HT1080 (cell line): ENCODE measurements around the gene BMP6. TPM values are rescaled to one million over a fixed set of nuclear protein-coding genes. Genes with fewer than 3 reads are reported as not detected.

Source experiments
- DNase-seq: peaks from one replicate; pipeline ENCODE4 v3.0.0-alpha.2; 2015; ENCODE audit warnings: low read depth
- total RNA-seq: library from RNA; depleted of rRNA; stranded (reverse); fragments of >200 nt; shearing (Covaris generic); gene quantifications from 2 replicates; pipeline ENCODE4 v1.2.3, GENCODE V29; 2014

BMP6 gene
- total RNA-seq, 1 experiment from 2014 or later, result 4.0 TPM

- no peak for DNase-seq
Observed at GRCh38 chr6:7901780-7902179, 175.9 kb downstream of the BMP6 start.

- DNase-seq, result no peak
Observed at GRCh38 chr6:7902221-7902620, 176.3 kb downstream of the BMP6 start.

DNA sequence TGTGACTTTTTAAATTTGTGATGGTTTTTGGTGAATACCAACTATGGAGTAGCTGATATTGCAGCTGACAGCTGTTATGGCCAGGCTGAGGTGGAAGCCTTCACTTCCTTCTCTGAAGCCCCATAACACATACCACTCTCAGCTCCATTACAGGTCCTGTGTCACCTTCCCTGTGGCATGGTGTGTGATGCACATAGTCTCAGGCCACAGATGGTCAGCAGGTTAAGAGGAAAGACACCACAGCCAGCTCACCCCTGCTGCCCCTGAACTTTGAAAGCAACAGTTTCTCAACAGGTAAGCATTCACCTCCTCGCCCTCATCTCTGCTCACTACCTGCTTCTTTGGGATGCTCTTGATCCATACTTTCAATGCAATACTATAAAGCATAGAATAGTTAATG, 177.0 kb downstream of the BMP6 start:
- no peak for DNase-seq

- DNase-seq, result no peak
Observed at GRCh38 chr6:7903673-7904072, 177.8 kb downstream of the BMP6 start.

GRCh38 chr6:7904654-7905319, 178.9 kb downstream of the BMP6 start:
- DNase-seq, result no peak

DNA sequence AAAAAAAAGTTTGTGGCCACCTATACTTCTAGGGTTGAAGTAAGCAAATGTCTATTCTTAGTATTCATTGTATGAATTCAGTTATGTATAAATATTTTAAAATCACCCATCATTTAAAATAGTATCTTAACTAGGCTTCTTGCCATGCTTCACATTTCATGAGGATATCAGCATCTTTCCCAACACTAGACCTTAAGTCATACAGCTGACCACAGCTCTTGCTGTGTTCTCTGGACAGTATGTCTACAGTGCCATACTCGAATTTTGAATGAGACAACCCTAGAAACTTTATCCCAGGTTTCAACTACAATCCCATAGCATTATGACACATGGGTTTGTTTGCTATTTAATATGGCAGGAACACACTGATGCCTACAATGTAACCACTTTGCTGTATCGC, 179.5 kb downstream of the BMP6 start:
- DNase-seq, result no peak

DNA sequence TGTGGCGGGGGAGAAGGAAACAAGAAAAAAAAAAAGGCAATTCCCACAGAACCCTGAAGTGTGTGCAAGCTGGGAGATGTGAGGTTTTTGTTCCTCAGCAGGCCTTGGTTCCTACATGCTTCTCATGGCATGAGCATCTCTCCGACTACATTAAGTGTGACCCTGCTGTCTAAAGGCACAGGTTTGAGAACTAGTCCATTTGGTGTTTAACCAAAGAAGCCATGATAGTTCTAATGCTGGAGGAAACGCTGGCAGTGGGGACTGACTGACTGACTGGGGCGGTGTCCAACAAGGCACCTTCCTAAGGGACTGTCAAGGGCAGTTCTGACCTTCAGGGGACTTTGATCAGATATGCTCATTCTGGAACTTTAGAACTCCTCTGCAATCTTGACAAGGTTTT, 180.8 kb downstream of the BMP6 start:
- DNase-seq, result no peak

GRCh38 chr6:7907159-7907558, 181.3 kb downstream of the BMP6 start:
- DNase-seq, result no peak

- DNase-seq, result peak; percentile 51
Observed at GRCh38 chr6:7909323-7910276, 183.7 kb downstream of the BMP6 start.

DNA sequence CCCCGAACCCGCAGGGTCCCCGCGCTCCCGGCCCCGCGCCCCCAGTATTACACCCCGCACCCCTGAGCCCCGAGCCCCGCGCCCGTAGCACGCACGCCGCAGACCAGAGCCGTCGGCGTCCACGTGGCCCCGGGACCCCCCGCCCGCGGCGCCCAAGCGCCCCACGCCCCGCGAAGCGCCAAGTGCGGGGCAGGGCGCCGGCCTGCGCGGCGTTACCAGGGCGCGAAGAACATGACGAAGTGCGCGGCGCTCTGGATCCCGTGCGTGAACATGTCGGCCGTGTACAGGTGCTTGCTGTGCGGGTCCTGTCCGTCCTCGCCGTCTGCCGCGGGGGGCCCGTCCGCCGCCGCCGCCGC, 184.4 kb downstream of the BMP6 start:
- DNase-seq, result no peak

DNA sequence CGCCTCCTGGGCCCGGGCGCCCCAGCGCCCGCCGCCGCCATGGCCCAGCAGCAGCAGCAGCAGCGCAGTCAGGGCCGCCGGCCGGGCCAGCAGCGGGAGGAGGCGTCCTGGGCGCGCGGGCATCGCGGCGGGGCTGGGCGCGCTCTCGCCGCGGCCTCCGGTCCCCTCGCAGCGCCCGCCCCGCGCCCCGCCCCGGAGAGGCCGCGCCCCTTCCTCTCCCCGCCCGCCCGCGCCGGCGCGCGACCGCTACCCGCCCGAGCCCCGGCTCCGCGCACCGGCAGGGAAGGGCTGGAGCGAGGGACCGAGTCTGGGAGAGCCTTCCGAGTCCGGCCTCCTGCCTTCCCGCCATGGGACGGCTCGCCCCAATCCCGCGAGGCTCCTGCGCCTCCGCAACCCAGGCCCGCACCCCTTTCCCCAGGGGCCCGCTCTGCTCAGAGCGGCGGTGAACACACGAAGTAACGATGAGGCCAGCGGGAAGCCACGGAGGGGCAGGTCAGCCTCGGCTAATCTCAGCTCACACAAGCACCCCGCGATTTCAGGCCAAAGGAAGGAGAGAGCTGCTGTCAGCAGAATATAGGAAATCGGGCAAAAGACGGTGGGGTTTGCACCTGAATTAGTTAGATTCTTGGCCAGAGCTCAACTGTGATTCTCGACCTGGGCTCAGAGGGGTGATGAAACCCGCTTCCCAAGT, 184.9 kb downstream of the BMP6 start, which contains the start of gene TXNDC5:
Gene TXNDC5, minus strand, starts transcription at position 135 of the 691 bp plus-strand sequence. Its CDS starts 12 bp downstream, at position 123.
- peak; percentile 21 for DNase-seq

DNA sequence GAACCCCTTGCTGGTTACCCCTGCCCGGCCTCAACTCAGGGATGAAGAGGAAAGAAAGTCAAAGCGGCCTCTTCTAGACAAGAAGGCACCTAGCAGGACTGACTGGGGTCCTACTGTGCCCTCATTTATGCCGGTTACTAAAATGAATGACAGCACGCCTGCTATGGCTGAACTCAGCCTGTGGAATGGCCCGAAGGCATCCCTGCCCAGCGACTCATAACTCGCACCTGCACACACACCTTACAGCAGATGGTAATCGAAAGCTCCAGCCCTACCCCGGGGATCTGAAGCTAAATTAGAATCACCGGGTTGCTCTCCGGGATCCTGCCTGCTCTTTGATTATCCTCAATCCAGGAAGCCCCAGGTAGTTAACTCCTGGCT, 185.4 kb downstream of the BMP6 start:
- no peak for DNase-seq

DNA sequence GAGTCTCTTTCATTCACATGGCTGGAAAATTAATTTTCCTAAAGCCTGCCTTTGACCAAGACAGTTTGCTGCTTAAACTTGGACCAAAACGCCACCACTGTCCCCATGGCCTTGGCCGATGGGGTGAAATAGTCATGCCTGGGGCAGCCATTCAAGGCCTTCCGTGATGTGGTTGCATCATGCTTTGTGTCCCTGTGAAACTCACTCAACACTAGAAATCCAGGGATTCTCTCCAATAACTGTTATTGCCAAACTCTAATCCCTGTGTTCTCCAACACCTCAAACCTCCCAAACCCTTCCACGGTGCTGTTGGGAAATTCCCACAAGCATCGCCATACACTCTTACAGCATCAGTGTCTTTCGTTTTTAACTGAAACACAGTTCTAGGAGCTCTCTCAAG, 186.1 kb downstream of the BMP6 start:
- no peak for DNase-seq

GRCh38 chr6:7912736-7913517, 187.0 kb downstream of the BMP6 start:
- DNase-seq, result no peak

GRCh38 chr6:7914311-7914710, 188.4 kb downstream of the BMP6 start:
- no peak for DNase-seq

DNA sequence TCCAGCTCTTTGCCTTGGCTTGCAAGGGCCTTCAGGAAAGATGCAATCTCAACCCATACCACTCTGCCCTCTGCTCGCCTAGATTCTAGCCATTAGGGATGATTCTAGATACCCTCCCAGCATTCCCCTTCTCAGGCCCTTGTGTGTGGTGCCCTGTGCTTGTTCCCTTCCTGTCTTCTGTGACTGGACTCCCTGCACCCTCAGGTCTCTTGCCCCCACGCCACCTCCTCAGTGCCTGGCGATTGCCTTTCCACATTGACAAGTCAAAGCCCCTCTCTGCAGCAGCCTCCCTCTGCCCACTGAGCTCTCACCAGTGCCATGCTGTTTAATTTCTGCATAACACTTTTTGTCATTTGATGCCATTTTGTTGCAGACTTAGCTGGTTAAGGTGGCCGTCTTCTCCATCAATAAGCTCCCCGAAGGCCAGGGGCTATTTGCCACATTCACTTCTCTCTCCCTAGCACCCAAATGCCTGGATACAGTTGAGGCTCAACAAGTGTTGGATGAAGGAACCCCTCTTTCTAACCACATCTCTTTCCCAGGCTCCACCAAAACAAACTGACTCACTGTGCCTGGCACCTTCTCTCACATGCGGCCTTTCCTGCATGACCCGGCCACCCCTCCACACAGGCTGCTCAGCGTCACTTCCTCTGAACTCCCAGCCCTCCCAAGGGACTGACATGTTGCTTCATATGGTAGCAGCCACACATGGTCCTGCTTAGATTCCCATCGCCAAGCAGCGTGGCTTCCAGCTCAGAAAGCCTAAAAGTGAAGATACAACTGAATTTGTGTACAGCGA, 189.3 kb downstream of the BMP6 start:
- DNase-seq, result peak; percentile 66

DNA sequence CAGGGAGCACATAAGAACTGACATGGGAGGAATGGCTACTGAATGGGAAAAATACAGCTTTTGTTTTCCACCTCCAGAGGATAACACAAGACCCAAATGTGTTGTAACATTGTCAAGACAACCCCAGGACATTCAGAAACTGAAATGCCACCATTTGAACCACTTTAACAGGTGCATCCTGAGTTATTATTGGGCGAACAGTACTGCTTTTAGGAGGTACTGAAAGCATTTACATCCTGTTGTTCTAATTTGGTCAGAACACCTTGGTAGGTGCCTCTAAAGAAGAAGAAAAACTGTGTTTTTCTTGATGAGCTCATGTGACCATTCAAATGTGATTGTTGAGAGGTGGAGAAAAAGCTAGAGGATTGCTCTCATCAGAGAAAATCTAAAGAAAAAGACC, 191.1 kb downstream of the BMP6 start:
- DNase-seq, result no peak

GRCh38 chr6:7917729-7918128, 191.8 kb downstream of the BMP6 start:
- DNase-seq, result no peak

DNA sequence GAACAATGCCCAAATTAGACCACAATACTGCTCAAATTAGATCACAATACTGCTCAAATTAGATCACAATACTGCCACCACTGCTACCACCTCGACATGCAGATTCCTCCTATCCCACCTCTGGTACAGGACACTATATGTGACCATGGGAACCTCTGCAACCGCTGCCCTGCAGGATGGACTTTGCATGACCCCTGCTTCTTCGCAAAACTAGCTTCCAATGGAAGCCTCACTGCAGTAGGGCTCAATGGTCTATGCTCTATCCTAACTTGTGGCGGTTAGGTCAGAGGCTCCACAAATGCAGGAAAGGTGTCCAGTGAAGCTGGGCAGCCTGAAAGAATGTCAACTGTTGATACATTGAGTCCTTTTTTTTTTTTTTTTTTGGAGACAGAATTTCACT, 192.5 kb downstream of the BMP6 start:
- no peak for DNase-seq

- peak; percentile 86 for DNase-seq
Observed at GRCh38 chr6:7919871-7920270, 194.0 kb downstream of the BMP6 start.
